ENCODE data around the gene CMSS1.

CMSS1 gene

DNA sequence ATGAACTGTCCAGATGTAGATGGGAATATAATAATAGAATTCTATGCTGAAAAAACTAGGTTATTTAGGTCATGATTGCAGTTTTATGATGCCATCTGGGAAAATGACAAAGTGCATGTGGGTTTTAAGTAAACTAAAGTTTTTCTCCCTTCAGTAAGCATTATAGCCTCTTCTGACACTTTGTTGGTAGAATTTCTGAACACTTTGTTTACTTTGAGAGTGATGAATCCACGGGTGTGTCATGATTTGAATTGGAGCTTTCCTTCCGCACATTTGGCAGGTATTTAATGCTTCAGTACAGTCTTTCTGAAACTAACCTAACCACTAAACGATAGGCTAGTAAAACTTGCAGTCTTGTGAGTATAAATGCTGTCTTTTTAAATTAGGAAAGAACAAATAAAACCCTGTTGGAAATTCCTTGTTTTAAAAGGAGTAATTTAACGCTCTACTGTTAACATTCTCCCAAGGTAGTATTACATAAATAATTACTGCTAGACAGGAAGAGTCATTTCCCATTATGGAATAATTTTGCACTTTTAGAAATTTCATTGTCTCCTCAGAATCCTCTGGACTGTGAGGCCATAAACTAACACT is 289.7 kb downstream of the CMSS1 start:
- no peak for DNase-seq (ENCODE audit: low read depth)

DNA sequence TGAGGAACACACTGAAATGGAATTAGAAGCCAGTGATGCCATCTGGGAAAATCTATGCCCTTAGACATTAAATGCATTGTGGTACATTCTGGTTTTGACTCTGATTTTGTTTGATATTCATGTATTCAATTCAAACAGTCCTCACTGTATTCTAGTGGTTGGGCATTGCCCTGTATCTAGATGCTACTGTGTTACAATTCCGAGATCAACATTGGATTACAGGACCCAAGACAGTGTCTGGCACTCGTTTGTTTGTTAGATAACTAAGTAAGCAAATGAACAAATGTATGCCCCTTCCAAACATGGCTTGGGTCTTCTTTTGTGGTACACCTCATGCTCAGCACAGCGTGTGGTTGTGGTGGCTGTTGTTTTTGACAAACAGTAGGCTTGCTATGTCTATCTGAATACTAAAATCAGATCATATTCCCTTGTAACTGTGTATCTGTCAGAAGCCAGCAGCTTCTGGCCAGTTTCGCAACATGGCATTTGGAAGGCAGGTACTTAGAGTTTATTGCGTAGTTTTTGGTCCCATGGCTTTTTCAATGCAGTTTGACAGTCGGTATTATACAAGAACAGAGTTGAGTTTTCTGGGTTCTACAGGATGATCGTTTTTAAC is 290.9 kb downstream of the CMSS1 start:
- no peak for DNase-seq (ENCODE audit: low read depth)

DNA sequence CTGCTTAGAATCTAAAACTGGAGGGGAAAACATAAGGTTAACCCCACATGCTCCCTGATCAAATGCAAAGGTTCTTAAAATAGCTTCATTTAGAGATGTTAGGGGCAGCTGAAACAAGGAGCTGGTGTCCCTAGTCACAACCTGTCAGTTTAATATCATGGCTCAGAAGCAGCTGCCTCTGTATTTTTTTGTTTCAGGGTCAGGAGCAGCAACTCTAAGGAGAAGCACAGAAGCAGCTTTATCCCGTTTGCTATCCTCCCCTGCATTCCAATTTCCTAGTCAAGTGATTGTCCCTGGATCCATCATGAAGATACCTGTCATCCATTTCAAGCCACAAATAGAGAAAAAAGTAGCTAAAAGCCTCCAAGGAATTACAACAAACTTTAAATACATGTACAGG is 292.5 kb downstream of the CMSS1 start:
- DNase-seq (ENCODE audit: low read depth) = no peak

DNA sequence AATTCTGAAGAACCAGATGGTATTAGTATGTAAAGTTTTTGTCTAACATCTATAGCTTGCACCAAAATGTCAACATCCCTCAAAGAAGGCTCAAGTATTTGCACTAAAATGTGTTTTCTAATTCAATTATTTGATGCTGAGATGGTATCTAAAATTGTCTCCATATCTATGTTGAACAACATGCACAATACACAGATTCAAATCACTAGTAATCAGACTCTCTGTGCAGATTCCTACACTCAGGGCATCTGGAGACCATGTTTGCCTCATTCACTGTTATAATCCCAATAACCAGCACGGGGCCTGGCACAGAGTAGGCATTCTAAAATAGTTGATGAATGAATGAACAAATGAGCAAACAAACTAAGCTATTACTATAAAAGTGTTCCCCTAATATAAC is 294.1 kb downstream of the CMSS1 start:
- no peak for DNase-seq (ENCODE audit: low read depth)

DNA sequence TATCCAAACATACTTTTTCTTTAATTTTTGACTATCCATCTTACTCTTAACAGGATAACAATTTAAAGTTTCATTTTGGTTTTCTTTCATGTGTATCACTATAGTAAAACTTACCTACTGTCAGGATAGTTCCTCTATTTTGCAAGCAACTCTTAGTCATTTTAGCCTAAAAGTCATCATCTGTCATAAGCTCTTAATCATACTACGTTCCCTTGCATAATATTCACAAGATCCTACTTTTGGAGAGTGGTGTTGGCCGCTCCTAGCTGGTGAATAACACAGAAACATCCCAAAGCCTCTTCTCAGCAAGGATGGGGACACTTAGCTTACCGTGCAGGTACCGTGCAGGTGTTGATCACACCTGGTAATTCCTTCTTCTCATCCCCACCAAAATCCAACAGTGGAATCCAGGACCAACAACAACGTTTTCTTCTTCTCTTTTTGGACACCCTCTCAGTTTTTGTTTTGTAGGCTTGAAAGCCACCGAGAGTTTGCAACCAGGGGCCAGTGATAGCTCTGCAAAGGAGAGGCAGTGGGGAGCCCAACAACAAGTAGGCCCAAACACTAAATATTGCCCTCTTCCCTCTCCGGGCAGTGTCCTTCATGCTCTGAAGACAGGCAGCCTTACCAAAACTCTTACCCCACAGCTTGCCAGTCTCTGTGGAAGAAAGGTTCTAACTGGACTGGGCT is 296.2 kb downstream of the CMSS1 start:
- no peak for DNase-seq (ENCODE audit: low read depth)

DNA sequence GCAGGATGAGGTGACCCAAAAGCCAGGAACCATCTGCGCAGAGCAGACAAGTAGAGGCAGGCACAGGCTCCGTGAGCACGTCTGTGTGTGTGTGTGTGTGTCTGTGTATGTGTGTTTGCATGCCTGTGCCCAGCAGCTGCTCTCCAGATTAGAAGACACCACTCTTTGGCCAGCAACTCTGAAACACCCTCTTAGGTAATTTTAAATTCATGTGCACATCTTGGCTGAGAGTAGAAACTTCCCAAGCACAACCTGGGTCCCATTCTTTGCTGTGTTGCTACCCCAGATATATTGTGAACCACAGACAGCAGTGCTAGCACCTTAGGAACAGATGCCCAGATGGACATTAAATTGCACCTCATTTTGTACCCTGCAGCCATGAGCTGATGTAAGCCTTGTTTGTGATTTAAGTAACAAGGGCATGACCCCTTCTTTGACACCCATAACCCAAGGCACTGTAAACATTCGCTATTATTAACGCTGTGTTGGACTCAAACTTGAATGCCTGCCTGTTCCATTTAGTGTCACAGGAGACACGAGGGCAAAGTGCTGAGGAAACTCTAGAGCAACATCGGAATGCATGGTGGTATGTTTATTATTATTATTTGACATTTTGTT is 296.9 kb downstream of the CMSS1 start, which contains the start of gene FILIP1L:
Gene FILIP1L, minus strand, starts transcription at position 89 of the 618 bp plus-strand sequence.
- DNase-seq (ENCODE audit: low read depth) = no peak

DNA sequence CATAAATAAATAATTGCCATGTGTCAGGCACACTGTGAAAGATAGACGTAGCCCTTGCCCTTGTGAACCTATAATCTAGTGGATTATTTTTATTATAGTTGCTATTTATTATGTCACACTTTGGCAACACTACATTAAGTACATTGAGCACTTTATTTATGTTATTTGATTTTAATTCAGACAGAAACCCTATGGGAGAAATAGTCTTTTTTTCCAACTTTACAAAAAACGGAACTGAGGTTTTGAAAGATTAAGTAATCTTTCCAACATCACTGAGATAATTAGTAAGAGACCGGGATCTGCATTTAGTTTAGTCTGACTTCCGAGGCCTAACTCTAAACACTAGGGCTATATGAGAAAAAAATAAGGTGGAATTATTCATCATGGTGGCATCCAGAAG is 299.4 kb downstream of the CMSS1 start:
- no peak for DNase-seq (ENCODE audit: low read depth)

DNA sequence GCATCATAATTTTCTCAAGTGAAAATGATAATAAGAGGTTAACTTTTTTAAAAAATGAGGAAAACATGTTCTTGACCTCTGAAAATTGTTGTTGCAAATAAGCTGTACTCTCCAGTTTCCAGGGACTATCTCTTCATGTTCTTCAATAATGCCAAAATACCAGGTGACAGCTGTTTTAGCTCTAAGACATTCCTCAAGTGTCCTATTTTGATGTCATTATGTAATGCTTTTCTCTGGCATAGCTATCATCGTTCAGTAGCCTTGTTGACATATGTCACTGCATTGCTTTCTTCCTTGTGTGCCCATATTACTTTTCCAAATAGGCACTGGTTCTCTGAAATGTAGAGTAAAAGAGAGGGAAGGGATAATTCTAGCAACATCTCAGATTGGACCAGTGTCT is 302.4 kb downstream of the CMSS1 start:
- no peak for DNase-seq (ENCODE audit: low read depth)

DNA sequence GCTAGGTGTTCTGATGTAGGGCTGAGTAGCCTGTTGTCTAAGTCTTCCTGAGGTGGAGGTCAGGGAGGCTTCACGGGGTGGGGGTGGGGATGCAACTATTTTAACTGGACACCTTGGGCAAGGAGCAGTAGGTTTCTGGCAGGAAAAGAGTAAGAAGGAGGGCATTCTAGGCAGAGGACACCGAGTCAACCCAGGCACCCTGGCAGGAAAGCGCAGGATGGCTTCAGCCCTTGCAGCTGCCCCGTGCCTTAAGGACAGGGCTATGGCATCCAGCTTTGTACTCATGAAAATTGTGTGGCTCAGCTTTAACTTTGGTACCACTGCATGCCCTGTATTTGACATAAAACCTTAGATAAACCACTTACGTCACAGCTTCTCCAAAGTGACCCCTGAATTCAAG is 303.0 kb downstream of the CMSS1 start:
- DNase-seq (ENCODE audit: low read depth) = no peak

DNA sequence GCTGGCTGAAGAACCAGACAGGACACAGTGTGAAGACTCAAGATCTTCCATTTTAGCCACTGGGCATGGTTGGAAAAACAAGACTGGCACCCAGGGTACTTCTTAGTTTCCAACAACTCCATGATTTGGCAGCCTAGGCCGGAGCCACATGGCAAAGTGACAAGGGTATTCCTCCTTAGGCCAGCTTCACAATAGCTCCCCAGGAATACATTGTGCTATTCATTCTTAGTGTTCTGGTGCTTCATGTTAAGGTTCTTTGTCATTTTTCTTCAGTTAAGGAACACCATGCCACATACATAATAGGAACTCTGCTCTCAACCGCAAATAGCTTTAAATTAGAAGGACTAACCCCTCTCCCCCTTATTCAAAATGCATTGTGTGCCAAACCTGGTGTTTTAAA is 304.7 kb downstream of the CMSS1 start:
- no peak for DNase-seq (ENCODE audit: low read depth)

DNA sequence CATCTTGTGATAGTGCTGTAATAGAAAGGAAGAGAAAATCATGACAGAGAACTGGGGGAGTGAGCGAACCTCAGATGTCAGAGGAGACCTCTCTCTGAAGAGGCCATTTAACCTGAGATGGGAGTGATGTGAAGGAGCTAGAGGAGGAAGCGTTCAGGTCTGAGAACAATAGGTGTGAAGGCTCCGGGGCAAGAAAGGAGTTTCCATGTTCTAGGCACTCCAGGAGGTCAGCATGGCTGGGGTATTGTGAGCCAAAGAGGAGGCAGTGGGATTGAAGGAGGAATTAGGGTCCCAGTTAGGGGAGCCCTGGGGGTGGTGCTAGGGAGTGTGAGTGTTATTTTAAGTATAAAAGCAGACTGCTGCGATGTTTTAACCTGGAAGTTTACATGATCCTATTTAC is 305.4 kb downstream of the CMSS1 start:
- no peak for DNase-seq (ENCODE audit: low read depth)

DNA sequence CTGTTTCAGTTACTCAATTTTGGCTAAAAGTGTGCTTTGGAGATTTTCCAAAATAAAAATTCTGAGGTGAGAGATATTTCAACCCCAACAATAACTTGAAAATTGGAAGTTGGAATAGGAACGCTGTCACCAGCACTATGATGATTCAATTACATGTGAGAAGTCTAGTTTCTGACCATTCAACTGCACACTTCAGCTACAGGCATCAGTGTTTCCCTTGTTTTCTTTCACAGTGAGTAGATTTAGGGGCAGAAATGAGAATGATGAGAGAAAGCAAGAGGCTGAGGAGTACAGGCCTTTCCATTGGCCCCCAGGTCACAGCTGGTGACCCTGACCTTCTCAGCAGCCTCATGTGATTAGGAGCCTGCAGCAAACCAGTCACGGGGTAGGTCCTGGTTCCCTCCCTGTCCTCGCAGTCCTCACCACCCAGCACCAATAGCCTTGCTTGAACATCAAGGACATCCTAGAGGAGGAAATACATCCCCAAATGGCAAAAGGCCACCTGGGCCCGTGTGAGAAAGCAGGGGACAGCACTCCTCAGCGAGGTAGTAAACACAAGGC is 306.6 kb downstream of the CMSS1 start:
- no peak for DNase-seq (ENCODE audit: low read depth)

DNA sequence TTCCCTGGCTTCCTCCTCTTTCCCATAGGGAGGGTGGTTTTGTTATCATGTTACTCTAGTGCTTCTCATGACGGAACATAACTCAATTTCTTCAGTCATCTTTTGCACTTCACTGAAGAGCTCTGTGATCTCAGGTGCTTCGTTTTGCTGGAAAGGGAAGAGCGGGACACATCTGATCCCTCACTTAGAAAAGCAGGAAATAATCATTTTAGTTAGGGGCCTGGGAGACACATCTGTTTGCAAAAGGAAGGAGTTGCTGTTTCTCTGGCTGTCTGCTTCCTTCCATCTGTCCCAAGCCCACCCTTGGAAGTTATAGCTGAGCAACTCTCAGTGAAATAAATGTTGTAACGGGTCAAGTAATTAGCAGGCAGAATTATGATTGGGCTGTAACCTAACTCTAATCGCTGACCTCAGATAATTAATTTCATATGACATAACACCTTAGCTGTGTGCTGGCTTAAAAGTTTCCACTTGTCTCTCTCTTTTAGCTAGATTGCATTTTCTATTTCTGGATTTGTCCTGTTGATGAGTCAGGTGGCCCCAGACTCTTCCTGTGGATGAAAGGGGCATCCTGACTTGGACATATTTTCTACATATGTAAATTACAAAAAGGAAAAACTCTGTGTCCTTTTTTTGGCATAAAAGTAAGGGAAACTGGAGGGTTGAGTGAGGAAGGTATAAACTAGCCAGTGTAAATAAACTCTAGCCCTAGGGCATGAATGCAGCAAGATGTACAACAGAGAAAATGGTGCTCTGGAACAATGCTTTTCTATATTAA is 307.7 kb downstream of the CMSS1 start:
- DNase-seq (ENCODE audit: low read depth) = no peak

DNA sequence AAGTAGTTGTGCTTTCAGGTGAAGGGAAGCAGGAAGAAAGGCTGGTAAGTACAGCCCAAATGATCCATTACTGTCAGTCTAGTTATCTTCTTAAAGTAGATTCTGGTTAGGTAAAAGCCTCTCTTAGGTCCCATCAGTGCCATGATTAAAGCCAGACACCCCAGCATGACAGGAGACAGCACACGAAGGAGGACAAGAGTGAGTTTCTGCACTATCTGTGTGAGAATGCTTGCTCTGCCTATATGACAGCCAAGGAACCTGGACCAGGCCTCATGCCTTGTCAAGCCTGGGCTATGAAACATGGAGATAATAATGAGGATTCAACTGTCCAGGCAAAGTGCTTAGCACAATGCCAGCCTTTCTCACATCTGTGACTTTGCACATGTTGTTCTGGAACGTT is 310.1 kb downstream of the CMSS1 start:
- DNase-seq (ENCODE audit: low read depth) = no peak

DNA sequence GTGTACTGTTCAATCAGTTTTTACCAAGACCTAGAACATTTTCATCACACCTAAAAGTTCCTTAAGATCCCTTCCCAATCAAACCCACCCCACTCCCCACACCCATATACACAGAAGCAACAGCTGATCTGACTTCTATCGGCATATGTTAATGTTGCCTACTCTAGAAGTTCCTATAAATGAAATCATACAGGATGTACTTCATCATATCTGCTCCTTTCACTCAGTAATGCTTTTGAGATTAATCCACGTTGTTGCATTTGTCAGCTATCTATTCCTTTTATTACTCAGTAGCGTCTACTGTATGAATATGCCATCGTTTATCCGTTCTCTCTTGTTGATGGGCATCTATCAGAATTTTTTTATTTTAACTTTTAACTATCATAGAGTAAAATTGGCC is 310.9 kb downstream of the CMSS1 start:
- DNase-seq (ENCODE audit: low read depth) = no peak

DNA sequence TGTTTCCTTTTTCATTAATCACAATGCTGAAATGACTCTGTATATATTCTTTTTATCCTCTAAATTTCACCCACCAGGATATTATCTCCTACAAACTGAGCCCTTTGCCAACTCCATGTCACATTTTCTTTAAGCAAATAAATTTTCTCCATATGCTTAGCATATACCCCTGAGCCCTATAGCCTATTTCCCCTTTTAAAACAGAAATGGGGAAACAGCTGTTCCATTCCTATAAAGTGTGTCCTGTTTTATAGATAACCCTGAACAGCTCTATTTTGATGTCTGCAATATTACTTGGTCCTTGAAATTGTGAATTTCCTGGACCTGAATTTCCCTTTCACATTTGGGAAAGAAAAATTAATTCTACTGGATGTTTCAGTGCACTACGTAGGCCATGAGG is 312.3 kb downstream of the CMSS1 start:
- DNase-seq (ENCODE audit: low read depth) = no peak

DNA sequence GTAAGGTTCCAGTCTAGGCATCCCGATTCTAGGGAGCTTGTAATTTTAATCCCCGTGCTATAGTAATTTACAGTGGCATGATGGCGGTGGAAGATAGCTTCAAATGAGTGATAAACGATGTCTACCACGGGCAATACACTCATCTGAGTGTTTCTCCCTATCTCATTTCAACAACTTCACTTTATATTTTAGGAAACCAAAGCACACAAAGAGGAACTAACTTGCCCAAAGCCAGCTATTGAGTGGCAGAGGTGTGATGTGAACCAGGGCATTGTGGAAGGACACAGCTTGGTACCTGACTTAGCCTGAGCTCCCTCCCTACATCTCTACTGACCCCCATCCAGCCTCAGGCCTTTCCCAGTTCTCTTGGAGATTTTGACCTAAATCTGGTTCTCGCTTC is 313.6 kb downstream of the CMSS1 start:
- no peak for DNase-seq (ENCODE audit: low read depth)

DNA sequence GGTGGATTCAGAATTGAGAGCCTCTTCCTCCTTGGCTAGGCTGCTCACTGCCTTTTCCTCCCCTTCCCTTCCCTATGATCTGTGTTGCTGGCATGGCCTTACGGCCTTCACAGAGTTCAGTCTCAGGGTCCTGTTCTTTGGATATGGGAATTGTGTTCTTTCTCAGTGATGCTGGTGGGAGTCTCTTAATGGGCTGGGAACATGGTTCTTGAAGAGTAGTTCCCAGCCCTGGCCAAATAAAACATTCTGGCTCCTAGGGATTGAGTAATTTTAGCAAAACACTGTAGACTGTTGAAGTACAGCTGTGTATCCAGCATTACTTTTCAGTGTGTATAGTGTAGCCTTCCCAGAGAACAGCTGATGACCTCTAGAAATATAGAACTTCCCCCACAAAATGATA is 319.3 kb downstream of the CMSS1 start:
- no peak for DNase-seq (ENCODE audit: low read depth)

DNA sequence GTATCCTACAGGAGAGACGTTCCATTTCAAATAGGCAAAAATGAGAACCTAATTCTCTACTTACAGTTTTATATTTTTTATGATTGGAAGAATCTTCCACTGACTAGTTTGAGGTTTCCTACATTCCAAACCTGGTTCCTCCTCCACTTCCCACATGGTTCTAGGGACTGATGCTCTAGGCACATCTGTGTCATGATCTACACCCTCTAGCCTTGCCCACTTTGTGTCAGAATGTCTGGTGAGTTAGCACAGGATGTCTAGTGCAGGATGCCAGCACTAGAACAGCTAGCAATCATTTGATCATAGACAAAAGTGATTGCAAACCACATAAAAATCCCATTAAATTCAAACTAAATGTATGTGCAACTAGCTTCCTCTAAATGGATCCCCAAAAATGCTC is 323.3 kb downstream of the CMSS1 start:
- DNase-seq (ENCODE audit: low read depth) = no peak

DNA sequence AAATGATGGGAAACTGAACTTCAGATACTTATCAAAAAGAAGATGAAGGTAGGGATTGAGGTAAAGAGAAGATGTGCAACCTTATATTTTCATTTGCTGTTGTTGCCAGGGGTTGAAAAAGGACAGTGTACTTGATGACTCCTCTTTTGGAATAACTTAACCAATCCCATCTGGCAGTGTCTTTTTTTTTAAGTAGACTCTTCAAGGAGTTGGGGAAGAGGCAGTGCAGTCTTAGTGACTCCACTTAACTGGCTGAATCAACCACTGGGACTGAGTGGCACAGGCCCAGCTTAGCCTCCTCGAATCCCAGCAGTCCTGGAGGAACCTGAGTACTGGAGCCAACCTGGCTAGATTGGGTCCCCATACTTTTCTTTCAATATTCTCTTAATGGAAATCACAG is 323.9 kb downstream of the CMSS1 start:
- DNase-seq (ENCODE audit: low read depth) = no peak

DNA sequence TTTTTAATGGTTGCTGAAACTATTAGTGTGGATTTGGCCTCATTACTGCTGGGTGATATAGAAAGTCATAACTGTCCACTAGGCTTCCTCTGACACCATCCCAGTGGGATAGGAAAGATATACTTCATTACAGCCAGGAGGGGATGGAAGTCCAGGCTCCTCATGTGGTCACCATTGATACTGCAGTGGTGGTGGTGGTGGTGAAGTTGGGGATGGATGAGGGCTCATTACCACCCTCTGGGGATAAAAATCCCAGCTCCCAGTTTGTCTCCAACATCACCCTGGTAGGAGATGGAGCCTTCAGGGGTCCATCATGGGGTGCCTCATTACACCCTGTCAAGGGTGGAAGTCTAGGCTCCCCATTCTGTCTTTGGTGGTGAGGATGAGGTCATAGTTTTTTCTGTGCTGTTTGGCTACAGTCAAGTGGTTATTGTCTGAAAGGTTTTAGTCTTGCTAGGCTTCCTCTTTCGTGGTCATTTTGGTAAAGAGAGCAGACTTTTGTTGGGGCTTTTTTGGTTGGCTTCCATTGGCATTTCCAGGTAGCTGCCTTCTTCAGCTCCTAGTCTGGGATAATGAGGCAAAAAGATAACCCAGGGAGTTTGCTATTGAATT is 326.7 kb downstream of the CMSS1 start:
- DNase-seq (ENCODE audit: low read depth) = no peak

DNA sequence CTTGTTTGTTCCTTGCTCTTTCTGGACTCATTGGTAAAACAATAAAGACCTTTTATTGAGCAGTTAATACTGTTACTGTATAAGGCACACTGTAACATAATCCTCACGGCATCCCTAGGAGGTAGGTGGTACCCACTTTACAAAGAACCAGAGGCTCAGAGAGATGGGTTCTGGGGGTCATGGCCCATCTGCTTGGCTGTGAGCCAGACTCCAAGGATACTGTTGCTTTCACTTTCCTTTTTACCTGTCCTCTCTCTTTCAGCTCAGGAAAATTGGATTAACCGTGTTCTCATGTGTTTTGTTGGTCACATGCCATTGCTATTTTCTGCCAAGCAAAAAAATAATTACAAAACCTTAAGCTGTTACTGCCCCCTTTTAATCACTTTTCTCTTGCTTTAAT is 331.5 kb downstream of the CMSS1 start:
- no peak for DNase-seq (ENCODE audit: low read depth)
